Muscle layer of colon (tissue), 2 donors: ENCODE results near the gene TMCO6.
"Not testable (repeated sequence)": the region's sequence is repeated elsewhere in the genome, so short reads cannot be mapped to it uniquely, and the experiment has no call there.

Experiments used
- H3K27ac ChIP-seq: one replicate; pipeline ENCODE4 v1.7.0; 2013; ENCODE audit warnings: low read depth, mild to moderate bottlenecking, low read length, moderate library complexity
- H3K27me3 ChIP-seq, 2 donors: one replicate each; pipeline ENCODE4 v1.7.0; 2013; ENCODE audit warnings: low read length in 2 of 2, mild to moderate bottlenecking in 2 of 2; ENCODE audit not compliant: insufficient read depth in 2 of 2, control insufficient read depth in 1 of 2
- H3K36me3 ChIP-seq: one replicate; pipeline ENCODE4 v1.7.0; 2013; ENCODE audit warnings: mild to moderate bottlenecking, low read length; ENCODE audit not compliant: insufficient read depth
- H3K4me1 ChIP-seq: one replicate; pipeline ENCODE4 v1.7.0; 2013; ENCODE audit warnings: mild to moderate bottlenecking, low read length; ENCODE audit not compliant: insufficient read depth
- H3K4me3 ChIP-seq, 2 donors: one replicate each; pipeline ENCODE4 v1.7.0; 2013; ENCODE audit warnings: low read length in 2 of 2, low read depth in 1 of 2, mild to moderate bottlenecking in 1 of 2, moderate library complexity in 1 of 2
- H3K9ac ChIP-seq: one replicate; pipeline ENCODE4 v1.7.0; 2013; ENCODE audit warnings: low read length
- H3K9me3 ChIP-seq: one replicate; pipeline ENCODE4 v1.7.0; 2013; ENCODE audit warnings: mild to moderate bottlenecking, low read length
- donor health status: abdominal sarcoma.
- donor health status: Adenocarcinoma of cecum.

Gene TMCO6

GRCh38 chr5:140647042-140647419 lies 7.8 kb downstream of the TMCO6 start:
- H3K9me3 ChIP-seq = no peaks in the 10 kb centered on the region
- H3K4me3 ChIP-seq = peak overlapping the region; percentile 73 to 83
- H3K4me1 ChIP-seq = peaks cover 12% of the 10 kb centered on the region
- H3K9ac ChIP-seq = peak overlapping the region; percentile 77
- H3K36me3 ChIP-seq = peaks cover 55% of the 10 kb centered on the region
- H3K27ac ChIP-seq = peak overlapping the region; percentile 67
- H3K27me3 ChIP-seq = no peaks in the 10 kb centered on the region

- Histone ChIP-seq H3K4me1 (no peaks in the 10 kb centered on the region), H3K4me3 (no peak overlapping the region), H3K9ac (no peak overlapping the region), H3K36me3 (peaks cover 84% of the 10 kb centered on the region), H3K27ac (no peak overlapping the region), H3K27me3 (no peaks in the 10 kb centered on the region), H3K9me3 (no peaks in the 10 kb centered on the region)
Observed at GRCh38 chr5:140658870-140659269, 19.6 kb downstream of the TMCO6 start.

- peaks cover 69% of the 10 kb centered on the region for H3K36me3 ChIP-seq
- H3K4me1 ChIP-seq, H3K9ac ChIP-seq, H3K27ac ChIP-seq, H3K27me3 ChIP-seq, H3K9me3 ChIP-seq, H3K4me3 ChIP-seq: not testable (repeated sequence)
Observed at GRCh38 chr5:140660371-140660770, 21.1 kb downstream of the TMCO6 start.

DNA sequence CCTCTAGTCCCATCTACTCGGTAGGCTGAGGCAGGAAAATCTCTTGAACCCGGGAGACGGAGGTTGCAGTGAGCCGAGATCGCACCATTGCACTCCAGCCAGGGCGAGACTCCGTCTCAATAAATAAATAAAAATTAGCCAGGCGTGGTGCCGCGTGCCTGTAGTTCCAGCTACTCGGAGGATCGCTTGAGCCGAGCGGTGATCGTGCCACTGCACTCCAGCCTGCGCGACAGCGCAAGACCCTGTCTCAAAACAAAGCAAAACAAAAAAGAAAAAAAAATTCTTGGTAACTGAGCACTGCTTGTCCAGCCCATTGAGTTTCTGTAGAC lies 24.7 kb downstream of the TMCO6 start:
- H3K4me1 ChIP-seq = peaks cover 14% of the 10 kb centered on the region
- H3K27ac ChIP-seq = peak overlapping the region; percentile 95
- peak overlapping the region; percentile 57 for H3K9ac ChIP-seq
- peak overlapping the region; percentile 82 to 87 for H3K4me3 ChIP-seq
- H3K9me3 ChIP-seq = no peaks in the 10 kb centered on the region
- no peaks in the 10 kb centered on the region for H3K27me3 ChIP-seq
- H3K36me3 ChIP-seq = peaks cover 58% of the 10 kb centered on the region

DNA sequence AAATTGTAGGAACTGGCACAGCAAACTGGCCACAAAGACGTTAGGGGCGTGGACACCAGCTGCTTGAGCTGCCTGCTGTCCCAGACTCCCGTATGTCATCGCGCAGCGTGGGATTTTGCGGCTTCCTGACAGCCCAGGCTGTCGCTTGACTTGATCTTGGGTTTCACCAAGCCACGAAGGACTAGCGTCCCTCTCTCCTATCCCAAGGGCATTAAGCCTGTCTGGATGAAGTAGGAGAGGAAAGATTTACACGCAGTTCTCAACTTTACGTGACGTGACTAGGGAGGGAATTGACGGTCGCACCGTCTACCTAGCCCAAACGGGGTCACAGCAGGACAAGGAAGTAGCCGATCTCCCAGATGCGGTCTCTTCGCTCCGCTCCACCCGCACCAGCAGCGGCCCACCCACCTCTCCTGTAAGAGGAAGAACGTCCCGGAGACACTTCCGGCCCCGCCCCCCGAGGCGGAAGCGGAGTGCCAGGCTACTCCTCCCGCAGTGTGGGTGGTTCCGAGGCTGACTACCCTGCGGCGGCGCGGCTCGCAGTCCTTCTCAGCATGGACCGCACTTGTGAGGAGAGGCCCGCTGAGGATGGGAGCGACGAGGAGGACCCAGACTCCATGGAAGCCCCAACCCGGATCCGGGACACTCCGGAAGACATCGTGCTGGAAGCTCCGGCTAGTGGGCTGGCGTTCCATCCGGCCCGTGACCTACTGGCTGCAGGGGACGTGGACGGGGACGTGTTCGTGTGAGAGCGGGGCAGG lies 25.3 kb downstream of the TMCO6 start, which contains the start of gene WDR55:
Gene WDR55 (plus strand): TSS at position 546 of the 761 bp plus-strand sequence. CDS start 9 bp downstream, at position 555.
- peaks cover 58% of the 10 kb centered on the region for H3K36me3 ChIP-seq
- H3K27ac ChIP-seq = peak within 1 kb of the TSS; percentile 95
- peak within 1 kb of the TSS; percentile 57 for H3K9ac ChIP-seq

DNA sequence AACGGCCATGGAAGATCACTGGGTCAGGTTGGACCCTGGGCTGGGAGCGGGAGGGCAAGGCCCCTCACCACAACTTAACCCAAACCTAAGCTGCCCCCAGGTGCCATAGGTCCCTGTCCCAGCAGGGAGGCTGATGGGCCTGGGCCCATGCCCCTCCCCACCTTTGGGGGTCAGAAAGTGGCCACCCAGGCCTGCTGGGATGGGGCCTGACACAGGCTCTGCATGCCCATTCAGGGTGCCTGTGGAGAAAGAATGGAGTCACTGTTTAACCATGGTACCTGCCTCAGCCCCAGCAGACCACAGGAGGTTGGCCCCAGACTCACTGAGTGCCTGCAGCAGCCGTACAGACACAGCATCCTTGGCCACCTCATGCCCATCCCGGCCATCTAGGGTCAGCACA lies 31.8 kb downstream of the TMCO6 start:
- H3K27ac ChIP-seq, H3K9ac ChIP-seq, H3K9me3 ChIP-seq, H3K27me3 ChIP-seq, H3K4me3 ChIP-seq, H3K4me1 ChIP-seq: not testable (repeated sequence)
- H3K36me3 ChIP-seq = peaks cover 48% of the 10 kb centered on the region

More for the DNA sequence above, 25.3 kb downstream of the TMCO6 start, which contains the start of gene WDR55:
- Histone ChIP-seq H3K27me3 (no peaks in the 10 kb centered on the region), H3K9me3 (no peaks in the 10 kb centered on the region), H3K4me3 (peak within 1 kb of the TSS; percentile 82 to 87), H3K4me1 (peaks cover 14% of the 10 kb centered on the region)

GRCh38 chr5:140671472-140672125 lies 32.3 kb downstream of the TMCO6 start:
- no peak overlapping the region for H3K9ac ChIP-seq
- no peaks in the 10 kb centered on the region for H3K9me3 ChIP-seq
- no peak overlapping the region for H3K27ac ChIP-seq
- H3K4me3 ChIP-seq = no peak overlapping the region
- peaks cover 54% of the 10 kb centered on the region for H3K36me3 ChIP-seq
- H3K27me3 ChIP-seq = no peaks in the 10 kb centered on the region
- peaks cover 1% of the 10 kb centered on the region for H3K4me1 ChIP-seq

GRCh38 chr5:140672455-140673186 lies 33.4 kb downstream of the TMCO6 start:
- H3K36me3 ChIP-seq = peaks cover 61% of the 10 kb centered on the region
- no peaks in the 10 kb centered on the region for H3K9me3 ChIP-seq
- no peaks in the 10 kb centered on the region for H3K4me1 ChIP-seq
- H3K4me3 ChIP-seq = peak overlapping the region in 1 of 2 donors; percentile 13
- H3K9ac ChIP-seq = no peak overlapping the region
- no peaks in the 10 kb centered on the region for H3K27me3 ChIP-seq
- H3K27ac ChIP-seq = no peak overlapping the region

DNA sequence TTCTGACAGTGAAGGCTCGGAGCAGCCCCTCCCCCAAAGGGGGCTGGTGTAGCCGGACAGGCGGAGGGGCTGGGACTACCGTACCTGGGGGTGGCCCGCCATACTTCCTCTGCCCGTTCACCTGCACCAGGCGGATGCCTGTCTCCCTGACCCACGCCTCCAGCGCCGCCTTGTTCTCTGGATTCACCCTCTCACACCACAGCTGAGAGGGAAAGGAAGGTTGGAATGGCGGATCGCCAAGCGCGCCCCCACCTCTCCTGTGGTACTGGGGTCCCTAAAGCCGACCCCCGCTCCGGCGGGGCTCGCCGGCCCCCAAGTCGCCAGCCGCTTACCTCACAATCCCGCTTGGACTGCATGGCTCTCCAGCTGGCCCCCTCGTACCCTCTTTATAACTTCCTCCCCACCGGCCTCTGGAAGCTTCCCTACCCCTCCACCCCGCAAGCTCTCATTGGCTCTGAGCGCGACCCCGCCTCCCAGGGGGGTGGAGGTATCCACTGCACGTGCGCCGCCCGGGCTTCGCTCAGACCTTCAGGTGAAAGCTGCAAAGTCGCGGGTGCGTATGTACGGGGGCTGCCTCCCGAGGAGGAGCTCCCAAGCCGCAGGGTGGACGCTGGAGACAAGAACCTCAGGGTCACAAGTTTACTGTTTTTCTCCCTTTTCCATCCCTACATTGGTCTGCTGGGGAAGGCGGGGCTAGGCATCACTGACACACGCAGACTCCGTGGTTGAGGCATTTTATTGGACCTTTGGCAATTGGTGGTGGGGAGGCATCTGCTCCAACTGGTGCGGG lies 34.1 kb downstream of the TMCO6 start, which contains the start of gene DND1:
Gene DND1 (minus strand): TSS at position 390 of the 790 bp plus-strand sequence. CDS start 34 bp downstream, at position 356.
- H3K27me3 ChIP-seq = no peaks in the 10 kb centered on the region
- peaks cover 59% of the 10 kb centered on the region for H3K36me3 ChIP-seq
- no peak within 1 kb of the TSS for H3K27ac ChIP-seq
- no peak within 1 kb of the TSS for H3K9ac ChIP-seq
- peak within 1 kb of the TSS in 1 of 2 donors; percentile 13 for H3K4me3 ChIP-seq
- no peaks in the 10 kb centered on the region for H3K4me1 ChIP-seq
- no peaks in the 10 kb centered on the region for H3K9me3 ChIP-seq

- no peak overlapping the region for H3K27ac ChIP-seq
- peaks cover 55% of the 10 kb centered on the region for H3K36me3 ChIP-seq
- H3K9ac ChIP-seq = no peak overlapping the region
- no peak overlapping the region for H3K4me3 ChIP-seq
- H3K4me1 ChIP-seq = no peaks in the 10 kb centered on the region
- no peaks in the 10 kb centered on the region for H3K9me3 ChIP-seq
- no peaks in the 10 kb centered on the region for H3K27me3 ChIP-seq
Observed at GRCh38 chr5:140674211-140674610, 35.0 kb downstream of the TMCO6 start.

GRCh38 chr5:140674629-140675028 lies 35.4 kb downstream of the TMCO6 start:
- no peaks in the 10 kb centered on the region for H3K27me3 ChIP-seq
- H3K27ac ChIP-seq = no peak overlapping the region
- no peak overlapping the region for H3K9ac ChIP-seq
- H3K4me1 ChIP-seq = no peaks in the 10 kb centered on the region
- peaks cover 55% of the 10 kb centered on the region for H3K36me3 ChIP-seq
- H3K4me3 ChIP-seq = no peak overlapping the region
- no peaks in the 10 kb centered on the region for H3K9me3 ChIP-seq
